DND-41 (cell line): ENCODE measurements around the gene GREB1L.

ENCODE experiments used
- ATAC-seq: fragments of 200-7000 bp; cut with Tn5 transposase; 3 replicates; pipeline ENCODE4 v1.9.1; 2021; ENCODE audit warnings: low read depth; ENCODE audit not compliant: insufficient read depth
- DNase-seq: peaks from one replicate; pipeline ENCODE4 v3.0.0-alpha.2; 2020
- H2AFZ ChIP-seq: 2 replicates; pipeline ENCODE4 v1.6.0; 2012; ENCODE audit warnings: low read depth, low read length
- H3K27ac ChIP-seq: 2 replicates; pipeline ENCODE4 v1.5.1; 2012; ENCODE audit warnings: low read length, inconsistent platforms
- H3K27me3 ChIP-seq: fragments of 200-600 bp; sonication (generic); 2 replicates; pipeline ENCODE4 v1.6.0; 2012; ENCODE audit warnings: low read length, mild to moderate bottlenecking, inconsistent platforms; ENCODE audit not compliant: insufficient read depth, poor library complexity
- H3K36me3 ChIP-seq: 2 replicates; pipeline ENCODE4 v1.5.1; 2012; ENCODE audit warnings: low read length, inconsistent platforms; ENCODE audit not compliant: insufficient read depth
- H3K4me1 ChIP-seq: 2 replicates; pipeline ENCODE4 v1.5.1; 2012; ENCODE audit warnings: mild to moderate bottlenecking, low read length; ENCODE audit not compliant: insufficient read depth
- H3K4me2 ChIP-seq: 2 replicates; pipeline ENCODE4 v1.6.0; 2012; ENCODE audit warnings: mild to moderate bottlenecking, moderate library complexity, low read length, inconsistent platforms; ENCODE audit not compliant: insufficient read depth
- H3K4me3 ChIP-seq, 2 experiments: fragments of 200-600 bp in 1 of 2; shearing (Covaris generic) in 1 of 2; 2 replicates each; pipeline ENCODE4 v1.5.1; 2012 to 2016; ENCODE audit warnings: inconsistent platforms in 2 of 2, low read length in 2 of 2, mild to moderate bottlenecking in 2 of 2, low read depth in 1 of 2, moderate library complexity in 1 of 2
- H3K79me2 ChIP-seq: 2 replicates; pipeline ENCODE4 v1.6.0; 2012; ENCODE audit warnings: low read length, inconsistent platforms; ENCODE audit not compliant: insufficient read depth
- H3K9ac ChIP-seq: 2 replicates; pipeline ENCODE4 v1.6.0; 2012; ENCODE audit warnings: low read depth, mild to moderate bottlenecking, inconsistent platforms, low read length, moderate library complexity
- H3K9me3 ChIP-seq: 2 replicates; pipeline ENCODE4 v1.5.1; 2012; ENCODE audit warnings: low read length, moderate library complexity, mild to moderate bottlenecking, inconsistent platforms; ENCODE audit not compliant: insufficient read depth, severe bottlenecking
- H4K20me1 ChIP-seq: 2 replicates; pipeline ENCODE4 v1.6.0; 2012; ENCODE audit warnings: low read length; ENCODE audit not compliant: insufficient read depth
- CTCF ChIP-seq: IDR thresholded peaks from 2 replicates; pipeline ENCODE4 v1.5.1; 2012; ENCODE audit warnings: borderline replicate concordance, low read length, moderate library complexity, mild to moderate bottlenecking; ENCODE audit not compliant: poor library complexity, severe bottlenecking; ENCODE audit errors: extremely low read depth
- EZH2 ChIP-seq: IDR thresholded peaks from 3 replicates; pipeline ENCODE4 v1.6.1; 2012; ENCODE audit warnings: borderline replicate concordance, low read depth, mild to moderate bottlenecking, moderate library complexity, low read length, inconsistent platforms; ENCODE audit not compliant: severe bottlenecking

GREB1L gene

GRCh38 chr18:21242780-21243401 is 859 bp downstream of the GREB1L start:
- no peak for ATAC-seq
- Histone ChIP-seq H3K9ac (no peak overlapping the region), H3K4me1 (no peaks in the 10 kb centered on the region), H3K27ac (no peak overlapping the region), H3K9me3 (no peaks in the 10 kb centered on the region), H3K4me3 (no peak overlapping the region), H3K27me3 (peaks cover 3% of the 10 kb centered on the region), H4K20me1 (no peaks in the 10 kb centered on the region), H2AFZ (no peak overlapping the region), H3K36me3 (no peaks in the 10 kb centered on the region), H3K4me2 (no peak overlapping the region), H3K79me2 (no peaks in the 10 kb centered on the region)
- TF ChIP-seq CTCF = no peak
- no peak for TF ChIP-seq EZH2
- DNase-seq = no peak

GRCh38 chr18:21254576-21254975 is 12.5 kb downstream of the GREB1L start:
- TF ChIP-seq CTCF (no peak), EZH2 (no peak)
- no peaks in the 10 kb centered on the region for H3K27me3 ChIP-seq
- no peak overlapping the region for H3K27ac ChIP-seq
- no peak overlapping the region for H2AFZ ChIP-seq
- no peaks in the 10 kb centered on the region for H3K9me3 ChIP-seq
- no peaks in the 10 kb centered on the region for H3K79me2 ChIP-seq
- H3K4me1 ChIP-seq = no peaks in the 10 kb centered on the region
- ATAC-seq (no peak), DNase-seq (no peak)
- H3K4me2 ChIP-seq = no peak overlapping the region
- no peaks in the 10 kb centered on the region for H4K20me1 ChIP-seq
- H3K9ac ChIP-seq = no peak overlapping the region
- no peak overlapping the region for H3K4me3 ChIP-seq
- H3K36me3 ChIP-seq = no peaks in the 10 kb centered on the region

GRCh38 chr18:21255211-21255610 is 13.2 kb downstream of the GREB1L start:
- Histone ChIP-seq H3K4me2 (no peak overlapping the region), H3K4me1 (no peaks in the 10 kb centered on the region), H3K9me3 (no peaks in the 10 kb centered on the region), H3K27ac (no peak overlapping the region), H3K79me2 (no peaks in the 10 kb centered on the region), H3K27me3 (no peaks in the 10 kb centered on the region), H3K36me3 (no peaks in the 10 kb centered on the region), H4K20me1 (no peaks in the 10 kb centered on the region), H3K4me3 (no peak overlapping the region), H3K9ac (no peak overlapping the region), H2AFZ (no peak overlapping the region)
- DNase-seq = no peak
- ATAC-seq = no peak
- TF ChIP-seq EZH2 (no peak), CTCF (no peak)
